A673 (cell line): ENCODE data around the gene CCDC85A. TPM values are rescaled to one million over a fixed set of nuclear protein-coding genes. Genes with fewer than 3 reads are reported as not detected.

Experiments used
- BruUV-seq: library from RNA; stranded (reverse); fragments of 400-500 nt; replicated peaks from 2 replicates; lab custom pipeline; 2021; lab: Mats Ljungman, UMichigan
- CTCF ChIA-PET: fragments of 300-600 bp; sonication (Branson Sonifier 250); formaldehyde crosslinking; loops from one replicate; lab custom pipeline; 2022; ENCODE audit warnings: antibody characterized with exemption; lab: Charles Lee
- POLR2A ChIA-PET: fragments of 300-600 bp; sonication (Branson Sonifier 250); formaldehyde crosslinking; loops from one replicate; lab custom pipeline; 2022; ENCODE audit warnings: antibody characterized with exemption; ENCODE audit not compliant: low non-redundant PET; lab: Charles Lee
- DNase-seq: peaks from one replicate; pipeline ENCODE4 v3.0.0-alpha.2; 2015; ENCODE audit warnings: low spot score
- H3K27ac ChIP-seq: fragments of 200-600 bp; sonication (generic); 2 replicates; pipeline ENCODE4 v1.5.1; 2016; ENCODE audit warnings: mixed run types, low read depth, mild to moderate bottlenecking, mixed read lengths, antibody characterized with exemption, low read length; ENCODE audit not compliant: poor library complexity, severe bottlenecking
- H3K27me3 ChIP-seq: fragments of 200-600 bp; sonication (generic); replicated peaks from 2 replicates; pipeline ENCODE4 v1.6.1; 2017; ENCODE audit warnings: mixed run types, low read depth, mild to moderate bottlenecking, mixed read lengths, antibody characterized with exemption, low read length; ENCODE audit not compliant: insufficient read depth, poor library complexity
- H3K36me3 ChIP-seq: fragments of 200-600 bp; sonication (generic); 2 replicates; pipeline ENCODE4 v1.6.1; 2016; ENCODE audit warnings: mixed run types, mild to moderate bottlenecking, mixed read lengths, antibody characterized with exemption, low read length; ENCODE audit not compliant: insufficient read depth, poor library complexity, severe bottlenecking
- H3K4me1 ChIP-seq: fragments of 200-600 bp; sonication (generic); 2 replicates; pipeline ENCODE4 v1.6.1; 2017; ENCODE audit warnings: mixed run types, mild to moderate bottlenecking, mixed read lengths, antibody characterized with exemption, low read length; ENCODE audit not compliant: insufficient read depth, poor library complexity, severe bottlenecking
- H3K4me3 ChIP-seq: fragments of 200-600 bp; sonication (generic); 2 replicates; pipeline ENCODE4 v1.5.1; 2016; ENCODE audit warnings: low read depth, mixed run types, mild to moderate bottlenecking, mixed read lengths, low read length; ENCODE audit not compliant: poor library complexity, severe bottlenecking
- H3K9me3 ChIP-seq: fragments of 200-600 bp; sonication (generic); 2 replicates; pipeline ENCODE4 v1.6.1; 2016; ENCODE audit warnings: mixed run types, low read depth, mild to moderate bottlenecking, mixed read lengths, antibody characterized with exemption, low read length; ENCODE audit not compliant: poor library complexity, severe bottlenecking
- EZH2 ChIP-seq: fragments of 200-600 bp; sonication (generic); IDR thresholded peaks from 2 replicates; pipeline ENCODE4 v1.6.1; 2017; ENCODE audit warnings: borderline replicate concordance, low read depth, mild to moderate bottlenecking, mixed read lengths, antibody characterized with exemption, low read length; ENCODE audit not compliant: poor library complexity, severe bottlenecking
- intact Hi-C: fragments of 100-400 bp; cut with micrococcal nuclease; formaldehyde crosslinking; loops from one replicate; pipeline ENCODE4 v1.10.0; 2022; ENCODE audit not compliant: unreplicated experiment
- total RNA-seq: library from RNA; stranded (reverse); gene quantifications from 2 replicates; pipeline ENCODE4 v1.2.3, GENCODE V29; 2021
- TF ChIP-seq, protein P1 (sequence below): fragments of 300-800, 200-600 bp; sonication (generic); conservative IDR thresholded peaks from 2 replicates; pipeline ENCODE4 v1.5.1; 2017; ENCODE audit warnings: low read depth, mild to moderate bottlenecking, antibody characterized with exemption, low read length, moderate library complexity, mixed read lengths

Gene CCDC85A
- total RNA-seq, 1 experiment from 2014 or later: 0.39 TPM

- intact Hi-C loops: loop anchor here (10.0 kb wide), 1 partner anchor 839 kb away; no protein-coding TSS in a partner anchor
- POLR2A ChIA-PET: no interaction called here
- H3K27ac ChIP-seq: no peak overlapping the region
- H3K4me3 ChIP-seq: peak overlapping the region; percentile 54
- H3K4me1 ChIP-seq: no peaks in the 10 kb centered on the region
- DNase-seq: peak; percentile 37
- H3K9me3 ChIP-seq: no peaks in the 10 kb centered on the region
- TF ChIP-seq, protein P1, sequence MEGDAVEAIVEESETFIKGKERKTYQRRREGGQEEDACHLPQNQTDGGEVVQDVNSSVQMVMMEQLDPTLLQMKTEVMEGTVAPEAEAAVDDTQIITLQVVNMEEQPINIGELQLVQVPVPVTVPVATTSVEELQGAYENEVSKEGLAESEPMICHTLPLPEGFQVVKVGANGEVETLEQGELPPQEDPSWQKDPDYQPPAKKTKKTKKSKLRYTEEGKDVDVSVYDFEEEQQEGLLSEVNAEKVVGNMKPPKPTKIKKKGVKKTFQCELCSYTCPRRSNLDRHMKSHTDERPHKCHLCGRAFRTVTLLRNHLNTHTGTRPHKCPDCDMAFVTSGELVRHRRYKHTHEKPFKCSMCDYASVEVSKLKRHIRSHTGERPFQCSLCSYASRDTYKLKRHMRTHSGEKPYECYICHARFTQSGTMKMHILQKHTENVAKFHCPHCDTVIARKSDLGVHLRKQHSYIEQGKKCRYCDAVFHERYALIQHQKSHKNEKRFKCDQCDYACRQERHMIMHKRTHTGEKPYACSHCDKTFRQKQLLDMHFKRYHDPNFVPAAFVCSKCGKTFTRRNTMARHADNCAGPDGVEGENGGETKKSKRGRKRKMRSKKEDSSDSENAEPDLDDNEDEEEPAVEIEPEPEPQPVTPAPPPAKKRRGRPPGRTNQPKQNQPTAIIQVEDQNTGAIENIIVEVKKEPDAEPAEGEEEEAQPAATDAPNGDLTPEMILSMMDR: no peak
- peak; percentile 51 for TF ChIP-seq EZH2
- CTCF ChIA-PET: no interaction called here
- peaks cover 56% of the 10 kb centered on the region for H3K27me3 ChIP-seq
- no peaks in the 10 kb centered on the region for H3K36me3 ChIP-seq
- BruUV-seq: no TSS peak
Observed at GRCh38 chr2:56185582-56186046, 1.8 kb downstream of the CCDC85A start.

DNA sequence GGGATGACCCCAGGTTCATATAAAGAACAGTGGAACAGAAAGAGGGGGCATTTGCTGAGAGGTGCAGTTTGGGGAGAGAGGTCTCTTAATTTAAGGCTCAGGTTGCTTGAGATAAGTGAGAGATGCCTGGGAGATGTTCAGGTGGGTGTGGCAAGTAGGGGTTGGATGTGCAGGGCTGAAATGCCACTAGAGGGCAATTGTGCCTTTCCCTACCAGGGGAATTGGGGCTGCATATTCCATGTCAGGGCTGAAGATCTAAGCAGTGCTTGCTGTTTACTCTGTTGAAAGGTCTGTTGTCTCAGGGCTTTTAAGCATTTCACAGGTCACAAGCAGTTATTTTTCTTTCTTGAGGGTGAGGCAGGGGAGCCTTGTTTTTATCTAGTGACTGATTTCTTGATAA, 7.8 kb downstream of the CCDC85A start:
- Histone ChIP-seq H3K27me3 (peaks cover 26% of the 10 kb centered on the region), H3K4me1 (no peaks in the 10 kb centered on the region), H3K27ac (no peak overlapping the region), H3K36me3 (no peaks in the 10 kb centered on the region), H3K9me3 (no peaks in the 10 kb centered on the region), H3K4me3 (no peak overlapping the region)
- ChIA-PET POLR2A (no interaction called here), CTCF (no interaction called here)
- intact Hi-C loops: no loop called here
- TF ChIP-seq EZH2: no peak
- TF ChIP-seq, protein P1: peak; percentile 46
- DNase-seq: peak; percentile 29
- no TSS peak for BruUV-seq

DNA sequence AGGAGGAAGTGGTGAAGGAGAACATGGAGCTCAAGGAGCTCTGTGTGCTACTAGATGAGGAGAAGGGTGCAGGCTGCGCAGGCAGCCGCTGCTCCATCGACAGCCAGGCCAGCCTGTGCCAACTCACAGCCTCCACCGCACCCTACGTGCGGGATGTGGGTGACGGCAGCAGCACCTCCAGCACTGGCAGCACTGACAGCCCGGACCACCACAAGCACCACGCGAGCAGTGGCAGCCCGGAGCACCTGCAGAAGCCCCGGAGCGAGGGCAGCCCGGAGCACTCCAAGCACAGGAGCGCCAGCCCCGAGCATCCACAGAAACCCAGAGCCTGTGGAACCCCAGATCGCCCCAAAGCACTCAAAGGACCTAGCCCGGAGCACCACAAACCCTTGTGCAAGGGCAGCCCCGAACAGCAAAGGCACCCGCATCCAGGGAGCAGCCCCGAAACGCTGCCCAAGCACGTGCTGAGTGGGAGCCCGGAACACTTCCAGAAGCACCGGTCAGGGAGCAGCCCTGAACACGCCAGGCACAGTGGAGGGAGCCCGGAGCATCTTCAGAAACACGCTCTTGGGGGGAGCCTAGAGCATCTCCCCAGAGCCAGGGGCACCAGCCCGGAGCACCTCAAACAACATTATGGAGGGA, 9.0 kb downstream of the CCDC85A start:
- ChIA-PET POLR2A (no interaction called here), CTCF (no interaction called here)
- H3K36me3 ChIP-seq: no peaks in the 10 kb centered on the region
- no peak overlapping the region for H3K27ac ChIP-seq
- BruUV-seq: no TSS peak
- H3K27me3 ChIP-seq: peaks cover 15% of the 10 kb centered on the region
- intact Hi-C loops: no loop called here
- no peak for DNase-seq
- no peaks in the 10 kb centered on the region for H3K4me1 ChIP-seq
- H3K4me3 ChIP-seq: no peak overlapping the region
- H3K9me3 ChIP-seq: no peaks in the 10 kb centered on the region
- no peak for TF ChIP-seq EZH2
- TF ChIP-seq, protein P1: no peak
